CD4-positive, alpha-beta T cell treated with Interleukin-4 for 1 hour (primary cell): ENCODE measurements around the gene TOGARAM1.
"Not testable (repeated sequence)": the region's sequence is repeated elsewhere in the genome, so short reads cannot be mapped to it uniquely, and the experiment has no call there.

ENCODE experiments used
- DNase-seq, 2 donors: peaks; one replicate each; pipeline ENCODE4 v3.0.0-alpha.2; 2020 to 2022

The TOGARAM1 gene

GRCh38 chr14:45044638-45045037 is 82.6 kb downstream of the TOGARAM1 start:
- no peak for DNase-seq

DNA sequence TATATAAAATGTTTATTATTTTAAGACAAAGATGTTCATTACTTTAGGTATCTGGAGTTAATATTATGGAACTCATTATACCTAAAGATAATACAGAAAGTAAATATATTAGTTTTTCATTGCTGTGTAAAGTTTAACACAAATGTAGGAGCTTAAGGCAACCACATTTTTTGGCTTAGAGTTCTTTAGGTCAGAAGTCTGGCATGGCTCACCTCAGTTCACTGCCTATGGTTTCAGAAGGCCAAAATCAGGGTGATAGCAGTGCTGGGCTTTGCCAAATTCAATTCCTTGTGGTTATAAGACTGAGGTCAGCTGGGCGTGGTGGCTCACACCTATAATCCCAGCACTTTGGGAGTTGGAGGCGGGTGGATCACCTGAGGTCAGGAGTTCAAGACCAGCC is 86.4 kb downstream of the TOGARAM1 start:
- no peak for DNase-seq

GRCh38 chr14:45051180-45051579 is 89.2 kb downstream of the TOGARAM1 start:
- DNase-seq: no peak

GRCh38 chr14:45051896-45052295 is 89.9 kb downstream of the TOGARAM1 start:
- DNase-seq: no peak

DNA sequence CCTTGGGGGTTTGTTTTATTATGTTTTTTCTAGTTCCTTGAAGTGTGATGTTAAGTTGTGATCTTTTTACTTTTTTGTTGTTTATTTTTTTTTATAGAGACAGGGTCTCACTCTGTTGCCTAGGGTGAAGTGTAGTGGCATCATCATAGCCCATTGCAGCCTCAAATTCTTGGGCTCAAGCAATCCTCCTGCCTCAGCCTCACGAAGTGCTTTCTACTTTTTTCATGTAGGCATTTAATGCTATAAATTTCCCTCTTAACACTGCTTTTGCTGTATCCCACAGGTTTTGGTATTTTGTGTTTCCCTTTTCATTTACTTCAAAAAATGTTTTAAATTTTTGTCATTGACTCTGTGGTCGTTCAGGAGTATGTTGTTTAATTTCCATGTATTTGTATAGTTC is 95.4 kb downstream of the TOGARAM1 start:
- no peak for DNase-seq

GRCh38 chr14:45057881-45058364 is 95.9 kb downstream of the TOGARAM1 start:
- DNase-seq: no peak

DNA sequence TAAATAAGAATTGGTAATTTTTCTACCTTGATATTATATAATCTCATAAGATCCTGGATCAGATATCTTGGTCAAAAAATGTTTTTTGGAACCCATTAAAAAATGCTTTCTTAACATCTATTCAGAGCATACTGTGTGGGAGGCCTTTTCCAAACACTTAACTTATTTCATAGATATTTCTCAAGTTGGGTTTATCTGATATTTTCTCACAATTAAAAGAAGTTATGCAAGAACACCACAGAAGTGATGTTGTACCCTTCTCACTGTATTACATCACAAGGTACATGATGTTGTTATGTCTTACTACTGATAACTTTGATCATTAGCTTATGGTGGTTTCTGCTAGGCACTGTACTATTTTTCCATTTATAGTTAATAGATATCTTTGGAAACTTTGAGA is 98.6 kb downstream of the TOGARAM1 start:
- DNase-seq: no peak

DNA sequence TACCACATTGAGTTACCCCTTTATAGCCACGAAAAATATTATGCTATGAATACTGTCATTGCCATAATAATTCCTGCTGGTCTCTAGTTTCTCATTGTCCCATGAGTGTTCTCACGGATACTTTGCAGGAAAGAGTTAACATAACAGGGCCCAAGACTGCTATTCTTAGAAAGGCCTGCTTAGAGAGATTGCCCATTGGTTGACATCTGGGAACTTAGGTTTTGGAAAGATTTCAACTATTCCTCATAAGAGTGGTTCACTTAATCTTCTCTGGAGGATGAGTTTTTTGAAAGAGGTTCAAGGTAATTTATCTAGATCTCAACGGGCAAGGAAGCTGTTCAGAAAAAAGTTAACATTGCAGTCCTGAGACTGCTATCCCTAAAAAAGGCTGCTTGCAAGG is 103.5 kb downstream of the TOGARAM1 start:
- DNase-seq: no peak

GRCh38 chr14:45065956-45066355 is 104.0 kb downstream of the TOGARAM1 start:
- DNase-seq: no peak

- DNase-seq: no peak
These were observed 104.7 kb downstream of the TOGARAM1 start for GRCh38 chr14:45066667-45067066.

- no peak for DNase-seq
These were observed 106.4 kb downstream of the TOGARAM1 start for GRCh38 chr14:45068396-45068795.

GRCh38 chr14:45070215-45070614 is 108.2 kb downstream of the TOGARAM1 start:
- DNase-seq: no peak

GRCh38 chr14:45072126-45072525 is 110.1 kb downstream of the TOGARAM1 start:
- DNase-seq: no peak

DNA sequence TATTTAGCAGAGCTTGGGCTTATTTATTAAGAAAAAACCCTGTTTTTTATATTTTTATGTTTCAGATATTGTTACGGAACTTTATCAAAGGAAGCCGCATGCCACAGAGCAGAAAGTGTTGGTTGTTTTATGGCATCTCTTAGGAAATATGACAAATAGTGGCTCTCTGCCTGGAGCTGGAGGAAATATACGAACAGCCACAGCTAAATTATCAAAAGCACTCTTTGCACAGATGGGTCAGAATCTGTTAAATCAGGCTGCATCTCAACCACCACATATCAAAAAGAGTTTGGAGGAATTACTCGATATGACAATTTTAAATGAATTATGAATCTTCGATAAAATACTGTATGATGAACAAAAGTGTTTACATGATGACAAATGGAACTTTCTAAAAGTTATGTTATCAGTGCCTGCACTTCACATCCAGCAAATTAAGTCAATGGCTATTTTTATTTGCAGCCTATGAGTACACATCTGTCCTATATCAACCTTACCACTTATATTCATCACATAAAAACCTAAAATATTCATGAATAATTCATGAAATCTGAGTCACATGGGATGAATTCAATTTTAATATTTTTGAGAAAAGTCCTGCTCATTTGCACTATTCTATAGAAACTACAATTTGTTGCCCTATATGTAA is 111.4 kb downstream of the TOGARAM1 start:
- no peak for DNase-seq

DNA sequence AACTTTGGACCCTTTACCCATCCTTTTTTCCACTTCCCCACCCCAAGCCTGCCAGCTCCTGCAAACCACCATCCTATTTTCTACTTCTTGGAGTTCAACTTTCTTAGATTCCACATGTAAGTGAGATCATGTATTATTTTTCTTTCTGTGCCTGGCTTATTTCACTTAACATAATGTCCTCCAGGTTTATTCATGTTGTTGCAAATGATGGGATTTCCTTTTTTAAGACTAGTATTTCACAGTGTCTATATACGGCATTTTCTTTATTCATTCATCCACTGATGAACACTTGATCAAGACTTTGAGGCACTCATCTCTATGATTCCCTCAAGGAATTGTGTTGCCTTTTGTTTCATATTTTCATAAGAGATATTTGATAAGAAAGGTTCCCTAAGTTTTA is 116.3 kb downstream of the TOGARAM1 start:
- no peak for DNase-seq

- DNase-seq: not testable (repeated sequence)
These were observed 118.5 kb downstream of the TOGARAM1 start for GRCh38 chr14:45080416-45080968.

DNA sequence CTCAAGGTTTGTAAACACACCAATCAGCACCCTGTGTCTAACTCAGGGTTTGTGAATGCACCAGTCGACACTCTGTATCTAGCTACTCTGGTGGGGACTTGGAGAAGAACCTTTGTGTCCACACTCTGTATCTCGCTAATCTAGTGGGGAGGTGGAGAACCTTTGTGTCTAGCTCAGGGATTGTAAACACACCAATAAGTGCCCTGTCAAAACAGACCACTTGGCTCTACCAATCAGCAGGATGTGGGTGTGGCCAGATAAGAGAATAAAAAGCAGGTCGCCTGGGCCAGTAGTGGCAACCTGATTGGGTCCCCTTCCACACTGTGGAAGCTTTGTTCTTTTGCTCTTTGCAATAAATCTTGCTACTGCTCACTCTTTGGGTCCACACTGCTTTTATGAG is 119.1 kb downstream of the TOGARAM1 start:
- not testable (repeated sequence) for DNase-seq

GRCh38 chr14:45082420-45082819 is 120.4 kb downstream of the TOGARAM1 start:
- no peak for DNase-seq

DNA sequence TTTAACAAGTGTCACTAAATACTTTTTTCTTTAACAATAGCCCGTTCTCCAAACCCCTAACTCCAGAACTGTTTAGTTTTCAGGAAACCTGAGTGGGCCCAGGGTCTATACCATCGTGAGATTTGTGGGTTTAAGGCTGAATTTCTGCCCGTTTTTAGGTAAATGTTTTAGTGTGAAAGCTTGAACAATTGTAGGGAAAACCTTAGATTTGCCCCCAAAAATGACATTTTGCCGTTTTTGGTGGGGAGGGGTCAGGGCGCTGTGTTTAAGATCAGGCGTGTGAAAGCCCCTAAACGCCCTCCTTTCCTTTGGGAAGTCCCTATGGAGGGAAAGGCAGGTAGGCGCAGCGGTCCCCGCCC is 121.6 kb downstream of the TOGARAM1 start:
- DNase-seq: no peak

DNA sequence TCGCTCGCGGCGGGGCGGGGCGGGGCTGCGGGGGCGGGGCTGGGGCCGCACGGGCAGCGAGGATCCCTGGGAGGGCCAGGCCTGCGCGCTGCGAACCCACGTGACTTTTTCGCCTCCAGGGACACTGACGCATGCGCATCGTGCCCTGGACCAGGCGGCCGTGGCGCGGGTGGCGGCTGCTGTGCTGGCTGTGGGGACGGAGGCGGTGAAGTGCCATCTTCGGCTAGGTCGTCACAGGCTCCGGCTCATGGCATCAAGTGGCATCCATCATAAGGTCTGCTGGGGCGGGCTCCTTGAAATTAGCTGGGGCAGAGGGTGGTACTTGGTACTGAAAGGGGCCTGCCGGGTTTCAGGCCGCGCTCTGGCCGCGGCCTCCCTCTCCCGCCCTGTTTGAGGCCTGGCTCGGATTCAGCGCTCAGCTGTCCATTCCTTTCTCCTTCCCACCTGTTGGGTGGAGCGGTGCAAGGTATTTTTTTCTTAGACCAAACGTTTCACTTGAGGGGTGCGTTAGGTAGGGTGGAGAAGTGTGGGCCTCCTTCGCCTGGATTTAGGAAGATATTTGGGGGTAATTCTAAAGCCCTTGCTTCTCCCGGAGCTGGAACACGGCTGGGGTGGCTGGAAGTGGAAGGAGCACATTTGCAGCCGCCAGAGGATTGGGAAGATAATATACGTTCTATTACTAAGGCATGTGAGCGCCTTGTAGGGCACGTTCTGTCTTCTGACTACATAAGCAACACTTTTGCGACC is 122.2 kb downstream of the TOGARAM1 start, which contains the start of gene PRPF39:
Gene PRPF39 (plus strand): TSS at position 141 of the 747 bp plus-strand sequence. CDS start 11,124 bp downstream, outside the sequence.
- peak; percentile 96 for DNase-seq

DNA sequence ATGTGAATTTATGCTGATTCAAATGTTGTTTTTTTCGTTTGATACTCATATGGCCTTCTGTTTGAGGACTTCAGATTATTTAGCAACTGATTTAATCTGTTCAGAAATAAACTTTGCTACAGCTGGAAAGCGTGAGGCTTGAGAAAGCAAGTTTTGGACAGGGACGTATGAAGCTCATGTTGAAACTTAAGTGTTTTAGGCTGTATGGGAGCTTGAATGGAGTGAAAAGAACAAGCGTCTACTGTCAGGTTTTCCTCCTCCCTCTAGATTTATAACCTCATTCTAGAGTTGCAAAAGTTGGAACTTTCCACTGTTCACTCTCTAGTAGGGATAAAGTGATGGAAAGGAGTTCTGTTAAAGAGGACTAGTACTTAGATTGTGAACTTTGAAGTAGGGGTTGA is 123.0 kb downstream of the TOGARAM1 start:
- no peak for DNase-seq

GRCh38 chr14:45089813-45090212 is 127.8 kb downstream of the TOGARAM1 start:
- DNase-seq: peak in 1 of 2 donors; percentile 20

- DNase-seq: no peak
These were observed 129.7 kb downstream of the TOGARAM1 start for GRCh38 chr14:45091710-45092109.

GRCh38 chr14:45094275-45094674 is 132.3 kb downstream of the TOGARAM1 start:
- no peak for DNase-seq
